ENCODE results near the gene PABPN1L.
A peak's percentile ranks its signal among the peaks of the same experiment; 100 is the strongest.

PABPN1L gene

GRCh38 chr16:88906535-88907105 is 40.2 kb upstream of the PABPN1L start:
- no peak overlapping the region for H3K27ac ChIP-seq
- no peak for TF ChIP-seq ZFX (IDR thresholded peaks at IDR 0.05; ENCODE audit: borderline replicate concordance)
- TF ChIP-seq, protein P1, sequence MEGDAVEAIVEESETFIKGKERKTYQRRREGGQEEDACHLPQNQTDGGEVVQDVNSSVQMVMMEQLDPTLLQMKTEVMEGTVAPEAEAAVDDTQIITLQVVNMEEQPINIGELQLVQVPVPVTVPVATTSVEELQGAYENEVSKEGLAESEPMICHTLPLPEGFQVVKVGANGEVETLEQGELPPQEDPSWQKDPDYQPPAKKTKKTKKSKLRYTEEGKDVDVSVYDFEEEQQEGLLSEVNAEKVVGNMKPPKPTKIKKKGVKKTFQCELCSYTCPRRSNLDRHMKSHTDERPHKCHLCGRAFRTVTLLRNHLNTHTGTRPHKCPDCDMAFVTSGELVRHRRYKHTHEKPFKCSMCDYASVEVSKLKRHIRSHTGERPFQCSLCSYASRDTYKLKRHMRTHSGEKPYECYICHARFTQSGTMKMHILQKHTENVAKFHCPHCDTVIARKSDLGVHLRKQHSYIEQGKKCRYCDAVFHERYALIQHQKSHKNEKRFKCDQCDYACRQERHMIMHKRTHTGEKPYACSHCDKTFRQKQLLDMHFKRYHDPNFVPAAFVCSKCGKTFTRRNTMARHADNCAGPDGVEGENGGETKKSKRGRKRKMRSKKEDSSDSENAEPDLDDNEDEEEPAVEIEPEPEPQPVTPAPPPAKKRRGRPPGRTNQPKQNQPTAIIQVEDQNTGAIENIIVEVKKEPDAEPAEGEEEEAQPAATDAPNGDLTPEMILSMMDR (IDR thresholded peaks at IDR 0.05), result no peak; the same call in 1 of the 2 replicates

DNA sequence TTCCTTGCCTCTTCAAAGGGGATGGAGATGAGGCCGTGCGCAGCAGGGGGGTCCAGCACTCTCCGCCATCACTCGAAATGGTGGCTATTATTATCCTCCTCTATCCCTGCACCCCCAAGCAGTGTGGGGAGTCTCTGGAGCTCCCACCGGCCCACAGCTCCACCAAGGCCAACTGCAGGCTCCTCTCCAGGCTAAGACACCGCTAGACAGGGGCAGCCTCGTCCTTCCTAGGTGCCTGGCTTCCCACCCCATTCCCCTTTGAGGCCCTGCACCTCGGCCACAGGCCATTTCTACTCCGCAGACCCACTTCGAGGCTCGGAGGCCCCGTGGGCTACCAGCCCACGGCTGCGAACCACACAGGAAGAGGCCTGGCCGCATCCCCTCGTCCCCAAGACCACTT is 39.6 kb upstream of the PABPN1L start:
- TF ChIP-seq ZFX (IDR thresholded peaks at IDR 0.05; ENCODE audit: borderline replicate concordance), result no peak
- TF ChIP-seq, protein P1 (IDR thresholded peaks at IDR 0.05), result no peak

DNA sequence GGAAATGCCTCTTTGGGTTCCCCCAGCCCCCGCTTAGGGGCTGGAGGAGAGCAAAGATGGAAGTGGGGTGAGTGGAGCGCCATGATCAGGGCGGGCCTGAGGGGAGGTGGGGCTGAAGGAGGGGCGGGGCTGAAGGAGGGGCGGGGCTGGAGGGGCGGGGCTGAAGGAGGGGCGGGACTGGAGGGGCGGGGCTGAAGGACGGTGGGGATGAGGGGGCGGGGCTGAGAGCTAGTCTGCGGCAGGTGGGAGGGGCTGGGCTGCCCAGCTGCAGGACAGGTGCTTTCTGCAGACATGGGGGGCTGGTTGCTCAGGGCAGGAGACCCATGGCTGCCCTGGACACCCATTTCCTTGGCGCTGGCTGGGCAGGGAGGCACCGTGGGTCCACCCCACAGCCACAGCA is 39.1 kb upstream of the PABPN1L start:
- TF ChIP-seq ZFX (IDR thresholded peaks at IDR 0.05; ENCODE audit: borderline replicate concordance), result no peak
- TF ChIP-seq, protein P1 (IDR thresholded peaks at IDR 0.05), result no peak
- no peak overlapping the region for H3K27ac ChIP-seq

More for the DNA sequence above, 39.6 kb upstream of the PABPN1L start:
- H3K27ac ChIP-seq, result no peak overlapping the region

DNA sequence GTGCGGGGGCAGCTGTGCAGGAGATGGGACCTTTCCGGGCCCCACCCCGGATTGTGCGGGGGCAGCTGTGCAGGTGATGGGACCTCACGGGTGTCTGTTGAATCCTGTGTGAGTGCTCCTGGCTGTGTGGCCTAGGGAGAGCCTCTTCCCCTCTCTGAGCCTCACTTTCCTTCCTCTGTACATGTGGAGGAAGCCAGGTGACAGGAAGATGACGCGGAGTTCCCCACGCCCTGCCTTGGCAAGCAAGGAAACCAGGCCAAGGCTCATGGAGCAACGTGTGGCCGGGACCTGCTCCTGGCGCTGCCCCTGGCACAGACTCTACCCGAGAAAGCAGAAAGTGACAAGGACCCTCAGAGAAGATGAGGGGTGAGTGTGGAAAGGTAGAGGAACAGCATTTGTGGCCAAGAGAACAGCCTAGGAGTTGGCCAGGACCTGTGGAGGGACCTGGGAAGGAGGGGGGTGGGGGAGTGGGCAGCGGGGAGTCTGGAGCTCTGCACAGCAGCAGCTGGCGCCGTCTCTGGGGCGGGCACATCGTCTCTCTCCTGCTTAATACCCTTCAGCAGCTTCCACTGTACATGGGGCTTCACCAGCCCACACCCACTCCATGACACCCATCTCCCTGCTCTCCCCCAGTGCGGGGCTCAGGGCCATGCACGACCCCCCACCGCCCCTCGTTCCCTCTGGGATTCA is 38.4 kb upstream of the PABPN1L start:
- no peak overlapping the region for H3K27ac ChIP-seq
- TF ChIP-seq, protein P1 (IDR thresholded peaks at IDR 0.05), result no peak
- no peak for TF ChIP-seq ZFX (IDR thresholded peaks at IDR 0.05; ENCODE audit: borderline replicate concordance)

- TF ChIP-seq ZFX (IDR thresholded peaks at IDR 0.05; ENCODE audit: borderline replicate concordance), result no peak
- TF ChIP-seq, protein P1 (IDR thresholded peaks at IDR 0.05), result no peak
Measured at GRCh38 chr16:88903267-88903666, 36.8 kb upstream of the PABPN1L start.

DNA sequence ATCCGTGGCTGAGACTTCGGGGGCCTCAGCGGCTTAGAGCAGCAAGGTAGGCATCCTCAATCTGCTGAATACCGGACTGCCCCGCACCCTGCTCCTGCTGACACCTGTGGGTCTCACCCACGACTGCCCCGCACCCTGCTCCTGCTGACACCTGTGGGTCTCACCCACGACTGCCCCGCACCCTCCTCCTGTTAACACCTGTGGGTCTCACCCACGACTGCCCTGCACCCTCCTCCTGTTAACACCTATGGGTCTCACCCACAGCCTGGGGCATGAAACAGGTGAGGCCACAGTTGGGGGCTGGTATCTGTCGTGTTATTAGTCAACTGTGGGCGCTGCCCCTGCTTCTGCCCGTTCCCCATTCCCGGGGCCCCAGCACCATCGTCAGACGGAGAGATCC is 36.3 kb upstream of the PABPN1L start:
- TF ChIP-seq, protein P1 (IDR thresholded peaks at IDR 0.05), result no peak
- no peak for TF ChIP-seq ZFX (IDR thresholded peaks at IDR 0.05; ENCODE audit: borderline replicate concordance)
- H3K27ac ChIP-seq, result no peak overlapping the region

More at GRCh38 chr16:88903267-88903666, 36.8 kb upstream of the PABPN1L start:
- H3K27ac ChIP-seq, result no peak overlapping the region

DNA sequence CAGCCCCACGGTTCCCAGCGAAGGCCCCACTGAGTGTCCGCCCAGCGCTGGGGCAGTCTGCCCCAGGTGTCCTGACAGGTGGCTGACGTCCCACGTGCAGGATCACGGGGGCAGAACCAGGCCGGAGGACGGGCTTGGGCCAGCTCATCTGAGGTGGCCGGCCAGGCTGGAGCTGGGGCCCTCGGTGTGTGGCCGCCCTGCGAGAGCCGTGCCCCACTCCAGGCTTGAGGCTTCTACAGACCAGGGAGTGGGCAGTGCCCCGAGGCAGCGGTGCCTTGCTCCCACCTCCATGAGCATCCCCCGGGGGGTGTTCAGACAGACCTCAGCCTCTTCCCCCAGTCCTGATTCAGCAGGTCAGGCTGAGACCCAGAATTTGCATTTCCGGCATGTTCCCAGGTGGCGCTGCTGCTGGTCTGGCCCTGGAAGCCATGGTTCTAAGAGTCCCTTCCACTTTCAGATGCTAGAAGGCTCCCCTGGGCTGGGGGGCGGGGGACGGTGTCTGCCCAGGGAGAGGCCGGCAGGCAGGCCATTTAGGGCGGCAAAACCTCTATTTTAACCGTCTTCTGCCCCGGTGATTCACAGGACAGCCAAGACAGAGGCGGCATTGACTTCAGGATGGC is 35.4 kb upstream of the PABPN1L start:
- no peak for TF ChIP-seq ZFX (IDR thresholded peaks at IDR 0.05; ENCODE audit: borderline replicate concordance)
- TF ChIP-seq, protein P1 (IDR thresholded peaks at IDR 0.05), result 0 out of 2 replicates have a peak, but pooled peaks have one; percentile 19

More for the DNA sequence above, 35.4 kb upstream of the PABPN1L start:
- no peak overlapping the region for H3K27ac ChIP-seq
